H9 (cell line): Measurements from ENCODE around the gene DDT. TPM values are rescaled to one million over a fixed set of nuclear protein-coding genes. Genes with fewer than 3 reads are reported as not detected.

Source experiments
- DNase-seq: peaks from one replicate; pipeline ENCODE4 v3.0.0-alpha.2; 2017
- H2AFZ ChIP-seq: one replicate; pipeline ENCODE4 v1.6.1; 2013; ENCODE audit warnings: mild to moderate bottlenecking, low read length, control low read depth, moderate library complexity
- H2AK5ac ChIP-seq: 2 replicates; pipeline ENCODE4 v1.6.1; 2013; ENCODE audit warnings: low read length, control low read depth, mixed read lengths; ENCODE audit not compliant: insufficient read length
- H2BK120ac ChIP-seq: one replicate; pipeline ENCODE4 v1.6.1; 2013; ENCODE audit warnings: low read depth, mild to moderate bottlenecking, low read length, control low read depth, inconsistent platforms; ENCODE audit not compliant: poor library complexity, severe bottlenecking
- H2BK12ac ChIP-seq: 2 replicates; pipeline ENCODE4 v1.6.1; 2013; ENCODE audit warnings: low read length, control low read depth, mixed read lengths, low read depth; ENCODE audit not compliant: insufficient read length
- H2BK15ac ChIP-seq: 2 replicates; pipeline ENCODE4 v1.6.1; 2013; ENCODE audit warnings: low read depth, low read length, control low read depth
- H2BK20ac ChIP-seq: one replicate; pipeline ENCODE4 v1.6.1; 2013; ENCODE audit warnings: low read depth, mild to moderate bottlenecking, low read length, control low read depth, inconsistent platforms; ENCODE audit not compliant: poor library complexity, severe bottlenecking
- H2BK5ac ChIP-seq: 2 replicates; pipeline ENCODE4 v1.6.1; 2013; ENCODE audit warnings: low read length, control low read depth, mixed read lengths; ENCODE audit not compliant: insufficient read length
- H3K14ac ChIP-seq: 2 replicates; pipeline ENCODE4 v1.6.1; 2013; ENCODE audit warnings: low read length, control low read depth; ENCODE audit not compliant: insufficient read depth
- H3K18ac ChIP-seq: 2 replicates; pipeline ENCODE4 v1.6.1; 2013; ENCODE audit warnings: low read depth, mild to moderate bottlenecking, mixed read lengths, low read length, control low read depth; ENCODE audit not compliant: insufficient read length
- H3K23ac ChIP-seq: 2 replicates; pipeline ENCODE4 v1.6.1; 2013; ENCODE audit warnings: low read length, control low read depth, mixed read lengths, low read depth; ENCODE audit not compliant: insufficient read length
- H3K23me2 ChIP-seq: 2 replicates; pipeline ENCODE4 v1.6.1; 2013; ENCODE audit warnings: low read depth, mild to moderate bottlenecking, mixed read lengths, low read length, control low read depth; ENCODE audit not compliant: insufficient read length, poor library complexity, severe bottlenecking
- H3K27ac ChIP-seq: 2 replicates; pipeline ENCODE4 v1.5.1; 2013; ENCODE audit warnings: low read length, control low read depth, mixed read lengths, low read depth; ENCODE audit not compliant: insufficient read length
- H3K27me3 ChIP-seq: 2 replicates; pipeline ENCODE4 v1.6.1; 2013; ENCODE audit warnings: low read length, control low read depth, inconsistent platforms; ENCODE audit not compliant: insufficient read depth
- H3K4ac ChIP-seq: 2 replicates; pipeline ENCODE4 v1.6.1; 2013; ENCODE audit warnings: low read depth, mild to moderate bottlenecking, control low read depth, inconsistent platforms, low read length, moderate library complexity
- H3K4me1 ChIP-seq: 2 replicates; pipeline ENCODE4 v1.6.1; 2013; ENCODE audit warnings: low read length, control low read depth, inconsistent platforms; ENCODE audit not compliant: insufficient read depth
- H3K4me2 ChIP-seq: 2 replicates; pipeline ENCODE4 v1.6.1; 2013; ENCODE audit warnings: low read length, control low read depth, mixed read lengths; ENCODE audit not compliant: insufficient read length, insufficient read depth
- H3K56ac ChIP-seq: 2 replicates; pipeline ENCODE4 v1.6.1; 2013; ENCODE audit warnings: low read depth, mild to moderate bottlenecking, mixed read lengths, low read length, control low read depth; ENCODE audit not compliant: insufficient read length
- H3K79me1 ChIP-seq: 2 replicates; pipeline ENCODE4 v1.6.1; 2013; ENCODE audit warnings: low read depth, mild to moderate bottlenecking, moderate library complexity, low read length, control low read depth, inconsistent platforms; ENCODE audit not compliant: insufficient read depth, poor library complexity, severe bottlenecking
- H3K79me2 ChIP-seq: 2 replicates; pipeline ENCODE4 v1.6.1; 2013; ENCODE audit warnings: low read length, control low read depth, inconsistent platforms; ENCODE audit not compliant: insufficient read depth
- H3K9ac ChIP-seq: 2 replicates; pipeline ENCODE4 v1.6.1; 2013; ENCODE audit warnings: low read length, control low read depth, mixed read lengths; ENCODE audit not compliant: insufficient read length; ENCODE audit errors: extremely low read depth
- H3K9me3 ChIP-seq: one replicate; pipeline ENCODE4 v1.6.1; 2013; ENCODE audit warnings: low read depth, low read length, inconsistent platforms; ENCODE audit not compliant: control insufficient read depth
- H3T11ph ChIP-seq: one replicate; pipeline ENCODE4 v1.6.1; 2013; ENCODE audit warnings: mild to moderate bottlenecking, low read length, control low read depth, inconsistent platforms
- H4K20me1 ChIP-seq: one replicate; pipeline ENCODE4 v1.6.1; 2013; ENCODE audit not compliant: control insufficient read depth, insufficient read length, insufficient read depth
- H4K5ac ChIP-seq: 2 replicates; pipeline ENCODE4 v1.6.1; 2013; ENCODE audit warnings: low read depth, mild to moderate bottlenecking, mixed read lengths, low read length, control low read depth; ENCODE audit not compliant: insufficient read length
- H4K8ac ChIP-seq: replicated peaks from 2 replicates; pipeline ENCODE4 v1.6.1; 2013; ENCODE audit warnings: low read length, control low read depth, mixed read lengths, low read depth; ENCODE audit not compliant: insufficient read length
- H4K91ac ChIP-seq: 2 replicates; pipeline ENCODE4 v1.6.1; 2013; ENCODE audit warnings: low read depth, mild to moderate bottlenecking, moderate library complexity, mixed read lengths, low read length, control low read depth; ENCODE audit not compliant: insufficient read length
- H3K27ac Mint-ChIP-seq, 3 experiments: 2 replicates in 2 of 3; 3 replicates in 1 of 3; pipeline ENCODE4 v1.8.0; 2020 to 2021; ENCODE audit warnings: mixed read lengths in 3 of 3, mild to moderate bottlenecking in 1 of 3, moderate library complexity in 1 of 3
- H3K27me3 Mint-ChIP-seq: 2 replicates; pipeline ENCODE4 v1.8.0; 2021; ENCODE audit warnings: low read depth, mild to moderate bottlenecking, moderate library complexity, mixed read lengths
- H3K36me3 Mint-ChIP-seq, 3 experiments: 2 replicates in 2 of 3; 3 replicates in 1 of 3; pipeline ENCODE4 v1.8.0; 2020 to 2021; ENCODE audit warnings: low read depth in 3 of 3, mixed read lengths in 3 of 3; ENCODE audit not compliant: insufficient read depth in 1 of 3
- H3K4me1 Mint-ChIP-seq, 2 experiments: 2 replicates each; pipeline ENCODE4 v1.8.0; 2020; ENCODE audit warnings: mixed read lengths in 2 of 2
- H3K4me3 Mint-ChIP-seq, 2 experiments: 2 replicates in 1 of 2; 3 replicates in 1 of 2; pipeline ENCODE4 v1.8.0; 2020 to 2021; ENCODE audit warnings: mild to moderate bottlenecking in 2 of 2, mixed read lengths in 2 of 2, moderate library complexity in 1 of 2
- H3K9me3 Mint-ChIP-seq, 2 experiments: 2 replicates in 1 of 2; 3 replicates in 1 of 2; pipeline ENCODE4 v1.8.0; 2020; ENCODE audit warnings: mild to moderate bottlenecking in 2 of 2, mixed read lengths in 2 of 2, moderate library complexity in 1 of 2
- WGBS: extraction: QIAGEN DNeasy Blood & Tissue Kit; methylation state at CpG from one replicate; pipeline ENCODE4 v1.1.7; 2013; ENCODE audit warnings: missing lambda C conversion rate, low lambda C conversion rate, mixed read lengths; ENCODE audit not compliant: insufficient read length; ENCODE audit errors: extremely low coverage; 5-methylcytosine and 5-hydroxymethylcytosine counted together
- total RNA-seq: library from RNA; stranded (reverse); gene quantifications from 2 replicates; pipeline ENCODE4 v1.2.1, GENCODE V29; 2021
- TF ChIP-seq, protein P1 (sequence below): fragments of 200-600 bp; sonication (generic); conservative IDR thresholded peaks from 3 replicates; pipeline ENCODE4 v1.8.0; 2021; ENCODE audit warnings: antibody characterized with exemption, mild to moderate bottlenecking

The DDT gene
- total RNA-seq, 1 experiment from 2014 or later = 185 TPM

DNA sequence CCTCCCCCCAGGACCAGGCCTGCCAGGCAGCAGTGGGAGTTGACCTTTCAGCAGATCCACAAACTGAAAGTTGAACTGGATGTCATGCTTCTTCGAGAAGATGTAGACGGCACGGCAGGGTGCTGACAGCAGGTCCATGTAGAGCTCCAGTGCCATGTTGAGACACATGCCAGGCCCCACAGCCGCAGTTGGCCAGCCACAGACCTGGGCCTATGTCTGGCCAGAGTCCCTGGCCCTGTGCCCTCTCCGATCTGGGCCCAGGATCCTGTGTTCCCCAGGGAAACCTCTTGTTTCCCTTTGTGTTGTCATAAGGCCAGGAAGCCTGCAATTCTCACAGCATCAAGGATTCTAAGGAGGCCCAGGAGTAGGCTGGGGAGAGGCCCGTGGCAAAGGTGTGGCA is 31.0 kb upstream of the DDT start, which contains the start of gene GSTT4:
TSS of gene GSTT4 (minus strand) at position 253 of the 400 bp plus-strand sequence. CDS start at position 156, 97 bp downstream.
- H3K18ac ChIP-seq = no peak within 1 kb of the TSS

More for the DNA sequence above, 31.0 kb upstream of the DDT start, which contains the start of gene GSTT4:
- no peak within 1 kb of the TSS for H3K4me2 ChIP-seq
- no peaks in the 10 kb centered on the region for H3K9me3 ChIP-seq
- H2AFZ ChIP-seq = no peak within 1 kb of the TSS
- H3K56ac ChIP-seq = no peak within 1 kb of the TSS
- H2BK120ac ChIP-seq = no peak within 1 kb of the TSS
- Mint-ChIP-seq H3K9me3 (peaks cover 0 to 4% of the 10 kb centered on the region in 2 experiments; a peak in 2 of 5 replicates), H3K4me3 (no peak within 1 kb of the TSS; a peak in 1 of 5 replicates), H3K36me3 (no peaks in the 10 kb centered on the region; a peak in 3 of 7 replicates), H3K27ac (peak within 1 kb of the TSS in 1 of 3 experiments; percentile 67; a peak in 1 of 7 replicates), H3K4me1 (peaks cover 12 to 18% of the 10 kb centered on the region in 2 experiments), H3K27me3 (peaks cover 13% of the 10 kb centered on the region)
- H2BK12ac ChIP-seq = no peak within 1 kb of the TSS
- H2BK5ac ChIP-seq = no peak within 1 kb of the TSS
- H3K23ac ChIP-seq = no peak within 1 kb of the TSS
- H3K14ac ChIP-seq = peak within 1 kb of the TSS; percentile 21; the same call in 1 of the 2 replicates
- H4K5ac ChIP-seq = no peak within 1 kb of the TSS
- H4K91ac ChIP-seq = no peak within 1 kb of the TSS
- no peak within 1 kb of the TSS for H3K27ac ChIP-seq
- no peak within 1 kb of the TSS for H2AK5ac ChIP-seq
- no peak within 1 kb of the TSS for H2BK15ac ChIP-seq
- DNase-seq = no peak
- H3K27me3 ChIP-seq = no peaks in the 10 kb centered on the region; the same call in 1 of the 2 replicates
- H2BK20ac ChIP-seq = no peak within 1 kb of the TSS
- H3K23me2 ChIP-seq = no peaks in the 10 kb centered on the region
- no peak within 1 kb of the TSS for H3T11ph ChIP-seq
- no peaks in the 10 kb centered on the region for H3K79me2 ChIP-seq
- H4K20me1 ChIP-seq = peaks cover 2% of the 10 kb centered on the region
- H3K79me1 ChIP-seq = no peaks in the 10 kb centered on the region
- TF ChIP-seq, protein P1, sequence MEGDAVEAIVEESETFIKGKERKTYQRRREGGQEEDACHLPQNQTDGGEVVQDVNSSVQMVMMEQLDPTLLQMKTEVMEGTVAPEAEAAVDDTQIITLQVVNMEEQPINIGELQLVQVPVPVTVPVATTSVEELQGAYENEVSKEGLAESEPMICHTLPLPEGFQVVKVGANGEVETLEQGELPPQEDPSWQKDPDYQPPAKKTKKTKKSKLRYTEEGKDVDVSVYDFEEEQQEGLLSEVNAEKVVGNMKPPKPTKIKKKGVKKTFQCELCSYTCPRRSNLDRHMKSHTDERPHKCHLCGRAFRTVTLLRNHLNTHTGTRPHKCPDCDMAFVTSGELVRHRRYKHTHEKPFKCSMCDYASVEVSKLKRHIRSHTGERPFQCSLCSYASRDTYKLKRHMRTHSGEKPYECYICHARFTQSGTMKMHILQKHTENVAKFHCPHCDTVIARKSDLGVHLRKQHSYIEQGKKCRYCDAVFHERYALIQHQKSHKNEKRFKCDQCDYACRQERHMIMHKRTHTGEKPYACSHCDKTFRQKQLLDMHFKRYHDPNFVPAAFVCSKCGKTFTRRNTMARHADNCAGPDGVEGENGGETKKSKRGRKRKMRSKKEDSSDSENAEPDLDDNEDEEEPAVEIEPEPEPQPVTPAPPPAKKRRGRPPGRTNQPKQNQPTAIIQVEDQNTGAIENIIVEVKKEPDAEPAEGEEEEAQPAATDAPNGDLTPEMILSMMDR = no peak
- H3K4ac ChIP-seq = no peak within 1 kb of the TSS
- WGBS = no CpG with 5 or more reads among the region's 6 CpGs
- no peak within 1 kb of the TSS for H4K8ac ChIP-seq
- peaks cover 3% of the 10 kb centered on the region; the same call in 1 of the 2 replicates for H3K4me1 ChIP-seq
- no peak within 1 kb of the TSS for H3K9ac ChIP-seq
